ENCODE measurements around the gene RTN4RL1.
"Not testable (repeated sequence)": the region's sequence is repeated elsewhere in the genome, so short reads cannot be mapped to it uniquely, and the experiment has no call there.

The RTN4RL1 gene

DNA sequence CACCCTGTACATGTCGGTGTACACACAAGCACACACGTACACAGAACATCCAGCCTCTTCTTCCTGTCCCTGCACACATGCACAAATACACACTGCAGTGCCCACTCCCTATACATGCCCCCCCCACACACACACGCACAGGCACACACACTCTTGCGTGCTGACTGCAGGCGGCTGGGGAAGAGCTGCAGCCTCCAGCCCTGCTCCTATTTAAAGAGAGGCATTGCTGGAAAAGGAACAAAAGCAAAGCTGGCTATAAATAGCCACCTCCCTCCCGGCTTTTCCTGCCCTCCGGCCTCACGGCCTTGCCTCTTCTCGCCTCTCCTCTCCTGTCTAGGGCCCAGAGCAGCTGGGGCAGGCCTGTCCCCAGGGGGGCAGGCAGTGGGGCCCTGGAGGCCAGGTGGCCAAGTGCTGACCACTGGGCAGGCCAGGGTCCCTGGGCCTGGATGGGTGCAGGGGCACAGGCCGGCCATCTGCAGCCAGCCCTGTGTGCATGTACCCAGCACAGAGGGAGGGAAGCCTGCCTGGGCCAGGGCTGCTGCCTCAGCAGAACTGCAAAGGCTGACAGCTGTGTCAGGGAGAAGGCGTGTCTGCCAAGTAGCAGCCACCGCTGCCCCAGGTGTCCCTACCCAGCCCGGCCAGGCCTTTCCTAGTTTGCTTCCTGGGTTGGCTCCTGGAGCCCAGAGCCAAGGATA lies 25.4 kb downstream of the RTN4RL1 start:
- no peak for DNase-seq

DNA sequence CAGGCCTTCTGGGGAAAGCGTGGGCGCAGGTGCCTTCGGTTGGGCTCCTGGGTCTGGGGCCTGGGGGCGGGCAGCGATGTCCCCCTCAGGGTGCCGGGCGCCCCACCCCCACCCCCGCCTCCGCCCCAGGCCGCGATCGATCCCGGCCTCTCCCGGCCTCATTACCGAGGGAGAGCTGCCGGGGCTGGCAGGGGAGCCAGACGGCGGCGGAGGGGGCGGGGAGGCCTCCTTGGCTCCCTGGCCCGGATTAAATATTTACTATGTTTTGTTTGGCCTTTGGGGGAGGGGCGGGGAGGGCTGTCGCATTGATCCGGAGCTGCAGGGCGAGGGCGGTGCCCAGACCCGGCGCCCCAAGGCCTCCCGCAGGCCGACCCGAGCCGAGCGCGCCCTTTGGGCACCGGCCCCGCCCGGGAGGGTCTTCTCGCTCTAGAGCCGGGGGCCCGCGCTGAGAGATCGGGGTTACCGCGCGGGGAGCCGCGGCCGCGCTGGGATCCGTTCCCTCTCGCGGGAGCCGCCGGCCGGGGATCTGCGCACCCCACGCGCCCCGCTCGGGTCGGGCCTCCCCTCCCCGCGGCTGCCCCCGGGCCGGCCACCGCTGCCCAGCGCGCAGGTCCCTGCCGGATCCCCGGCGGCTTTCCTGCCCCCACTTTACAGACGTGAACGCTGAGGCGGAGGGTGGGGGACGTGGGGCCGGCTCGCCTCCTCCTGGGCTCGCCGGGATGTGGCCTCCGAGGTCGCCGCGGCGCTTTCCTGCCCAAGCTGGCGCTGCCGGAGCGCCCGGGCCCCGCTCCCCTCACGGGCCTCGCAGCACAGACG lies 27.0 kb downstream of the RTN4RL1 start:
- DNase-seq, result no peak

DNA sequence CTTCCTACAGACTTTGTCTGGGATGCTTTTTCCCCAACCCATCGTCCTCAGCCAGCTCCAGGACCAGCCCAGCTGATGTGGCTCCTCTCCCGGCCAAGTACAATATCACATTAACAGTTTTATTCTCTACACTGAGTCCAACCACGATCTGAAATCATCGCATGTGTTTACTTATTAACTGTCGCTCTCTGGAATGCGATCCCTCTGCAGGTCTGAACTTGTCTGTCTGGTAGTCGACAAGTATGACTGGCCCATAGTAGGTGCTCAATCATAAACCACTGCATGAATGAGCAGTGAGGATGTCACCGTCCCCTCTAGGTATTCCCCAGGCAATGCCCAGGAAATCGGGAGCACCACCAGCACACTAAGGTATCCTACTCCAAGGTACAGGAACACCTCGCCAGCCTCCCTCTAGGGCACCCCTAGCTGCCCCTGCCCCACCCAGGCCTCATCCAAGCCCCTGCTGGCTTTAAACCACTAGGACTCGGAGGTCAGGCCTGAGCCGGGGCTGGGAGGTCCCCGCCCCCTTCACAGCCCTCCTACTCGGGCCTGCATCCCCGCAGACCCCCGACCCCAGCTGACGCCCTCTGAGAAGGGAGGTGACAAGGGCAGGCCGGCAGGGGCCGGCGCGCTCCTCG lies 27.7 kb downstream of the RTN4RL1 start:
- no peak for DNase-seq

DNA sequence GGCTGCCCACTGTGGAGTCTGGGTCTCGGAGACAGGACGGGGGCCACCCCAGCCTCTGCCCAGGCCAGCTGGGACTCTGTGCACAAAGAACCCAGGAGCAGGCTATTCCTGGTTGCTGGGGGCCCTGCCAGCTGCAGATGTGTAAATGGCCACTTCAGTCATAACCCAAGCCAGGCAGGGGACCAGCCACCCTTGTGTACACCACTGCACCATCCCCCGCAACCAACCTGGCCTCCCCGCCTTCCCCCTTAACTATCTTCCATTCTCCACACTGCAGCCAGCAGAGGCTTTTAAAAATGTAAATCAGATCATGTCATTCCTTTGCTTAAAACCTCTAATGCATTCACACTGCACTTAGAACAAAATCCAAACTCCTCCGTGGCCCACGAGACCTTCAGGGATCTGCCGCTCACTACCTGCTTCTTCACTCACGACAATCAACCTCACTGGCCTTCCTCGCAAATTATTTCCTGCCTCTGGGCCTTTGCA lies 28.3 kb downstream of the RTN4RL1 start:
- no peak for DNase-seq

DNA sequence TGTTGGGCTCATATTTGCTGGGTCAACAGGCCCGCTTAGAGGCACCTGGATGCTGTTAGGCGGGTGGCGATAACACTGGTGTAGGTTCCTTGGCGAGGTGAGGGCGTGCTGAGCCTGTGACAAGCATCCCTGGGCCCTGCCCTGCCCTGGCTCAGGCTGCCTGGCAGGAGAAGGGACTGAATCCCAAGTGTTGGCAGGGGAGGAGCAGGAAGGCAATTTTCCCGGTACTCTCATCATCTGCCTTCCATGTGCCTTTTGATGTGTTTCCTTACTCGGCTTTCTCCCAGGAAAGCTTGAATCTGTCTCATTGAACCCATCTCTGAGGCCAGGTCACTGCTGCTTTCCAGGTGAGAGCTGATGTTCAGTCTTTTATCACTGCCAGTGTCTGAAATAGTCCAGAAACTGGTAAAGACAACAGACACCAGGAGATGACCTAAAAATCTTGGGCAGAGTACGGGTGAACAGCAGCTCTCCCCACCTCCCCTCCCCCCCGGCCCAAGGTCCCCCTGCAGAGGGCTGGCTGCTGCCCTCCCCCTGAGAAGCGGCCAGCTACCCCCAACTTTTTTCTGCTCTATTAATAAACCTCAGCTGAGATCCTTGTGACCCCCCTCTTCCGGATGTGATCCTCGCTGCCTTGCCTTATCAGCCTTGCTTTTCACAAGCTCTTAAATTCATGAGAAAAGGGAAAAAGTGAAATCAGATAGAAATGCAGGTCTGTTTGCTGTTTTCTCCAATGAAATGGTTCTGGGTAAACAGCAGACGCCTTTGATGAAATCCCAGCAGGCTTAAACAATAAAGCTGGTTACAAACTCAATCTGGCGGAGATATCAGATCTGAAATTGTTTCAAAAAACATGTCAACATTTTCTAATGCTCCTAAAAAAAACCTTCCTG lies 29.0 kb downstream of the RTN4RL1 start:
- no peak for DNase-seq

DNA sequence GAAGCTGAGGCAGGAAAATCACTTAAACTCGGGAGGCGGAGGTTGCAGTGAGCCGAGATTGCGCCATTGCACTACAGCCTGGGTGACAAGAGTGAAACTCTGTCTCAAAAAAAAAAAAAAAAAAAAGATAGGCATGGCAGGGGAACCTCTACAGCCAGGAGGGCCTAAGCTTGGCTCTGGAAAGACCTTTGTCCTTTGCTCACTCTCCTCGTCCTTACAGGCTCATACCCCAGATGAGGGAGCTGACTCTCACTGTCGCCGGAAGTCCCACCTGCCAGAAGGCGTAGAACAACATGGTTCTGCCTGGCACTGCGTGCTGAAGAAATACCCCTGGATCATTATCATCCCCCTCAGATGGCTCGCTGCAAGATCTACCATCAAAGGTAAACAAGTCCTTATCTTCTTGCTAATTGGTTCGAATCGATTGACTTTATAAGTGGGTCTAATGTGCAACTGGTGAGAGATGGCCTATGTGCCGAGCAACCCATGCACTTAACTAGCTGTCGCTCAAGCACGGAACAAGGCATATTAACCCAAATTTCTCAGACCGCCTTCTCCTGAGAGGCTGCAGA lies 29.7 kb downstream of the RTN4RL1 start:
- DNase-seq, result no peak

DNA sequence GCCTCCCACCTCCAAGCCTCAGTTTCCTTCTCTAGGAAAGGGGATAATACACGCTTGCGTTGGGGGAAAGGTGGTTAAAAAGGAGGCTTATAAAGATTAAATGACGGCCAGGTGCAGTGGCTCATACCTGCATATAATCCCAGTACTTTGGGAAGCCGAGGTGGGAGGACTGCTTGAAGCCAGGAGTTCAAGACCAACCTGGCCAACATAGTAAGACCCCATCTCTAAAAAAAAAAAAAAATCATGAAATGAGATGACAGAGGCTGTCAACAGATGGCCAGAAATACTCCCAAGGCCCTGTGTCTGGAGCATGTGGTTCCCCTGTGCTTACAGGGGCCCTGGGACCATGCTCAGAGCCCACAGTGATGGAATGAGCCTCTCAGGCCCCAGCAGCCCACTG lies 30.4 kb downstream of the RTN4RL1 start:
- no peak for DNase-seq

DNA sequence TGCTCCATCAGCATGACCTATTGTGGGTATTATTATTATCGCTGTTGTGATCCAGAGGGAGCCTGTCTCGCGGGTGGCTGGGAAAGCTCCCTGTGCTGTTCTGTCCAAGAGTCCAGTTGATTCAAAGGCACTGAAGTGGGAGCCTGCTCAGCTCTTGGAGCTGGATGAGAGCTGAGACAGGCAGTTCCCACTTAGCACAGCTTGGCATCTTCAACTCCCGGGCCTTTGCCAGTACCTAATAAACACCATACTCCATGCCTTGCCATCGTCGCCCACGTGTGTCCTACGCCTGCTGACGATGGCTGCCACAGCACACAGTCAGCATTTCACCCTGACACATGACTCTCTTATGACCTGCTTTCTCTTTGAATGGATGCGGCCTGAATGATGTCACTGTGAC lies 32.6 kb downstream of the RTN4RL1 start:
- DNase-seq, result no peak

DNA sequence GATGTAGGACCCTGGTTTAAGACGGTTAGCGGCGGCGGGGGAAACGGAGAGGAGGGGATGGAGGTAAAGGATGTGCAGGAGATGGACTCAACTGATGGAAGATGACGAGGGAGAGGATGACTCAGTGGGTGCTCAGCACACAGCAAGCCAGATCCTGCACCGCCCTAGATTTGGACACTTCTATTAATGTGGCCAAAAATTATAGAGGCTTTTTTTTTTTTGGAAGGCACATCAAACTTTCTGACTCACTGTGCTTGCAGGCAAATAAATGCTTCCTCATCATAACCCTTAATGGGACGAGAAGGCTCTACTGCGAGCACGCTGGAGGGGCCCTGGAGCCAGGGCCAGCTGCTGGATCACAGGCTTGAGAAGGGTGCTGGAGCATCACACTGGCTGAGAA lies 36.0 kb downstream of the RTN4RL1 start:
- DNase-seq, result no peak

DNA sequence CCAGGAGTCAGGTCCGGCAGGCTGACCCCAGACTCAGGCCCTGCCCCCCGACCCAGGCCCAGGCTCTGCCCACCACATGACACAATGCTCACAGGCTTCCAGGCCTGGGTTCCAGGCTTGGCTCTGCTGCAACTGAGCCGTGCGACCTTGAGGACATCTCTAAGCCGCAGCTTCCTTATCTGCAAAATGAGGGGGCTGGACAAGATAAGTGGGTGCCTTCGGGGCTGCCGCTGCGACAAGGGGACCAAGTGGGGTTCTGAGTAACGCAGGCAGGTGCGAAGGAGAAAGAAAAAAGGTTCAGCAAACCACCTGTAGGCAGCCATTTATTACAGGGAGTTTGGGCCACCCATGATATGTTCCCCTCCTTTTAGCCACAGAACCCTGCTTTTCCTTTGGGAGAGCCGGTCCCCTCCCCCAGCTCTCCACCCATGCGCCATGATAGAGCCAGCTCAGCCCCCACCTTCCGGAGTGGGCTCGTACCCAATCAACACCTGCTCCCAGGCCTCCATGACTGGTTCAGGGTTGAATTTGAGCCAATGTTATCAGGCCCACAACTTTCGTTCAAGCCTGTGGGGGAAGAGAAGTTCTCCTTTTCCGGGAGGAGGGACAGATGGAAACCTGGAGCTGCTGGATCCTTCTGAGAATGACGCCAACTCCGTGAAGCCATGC lies 38.2 kb downstream of the RTN4RL1 start:
- no peak for DNase-seq

DNA sequence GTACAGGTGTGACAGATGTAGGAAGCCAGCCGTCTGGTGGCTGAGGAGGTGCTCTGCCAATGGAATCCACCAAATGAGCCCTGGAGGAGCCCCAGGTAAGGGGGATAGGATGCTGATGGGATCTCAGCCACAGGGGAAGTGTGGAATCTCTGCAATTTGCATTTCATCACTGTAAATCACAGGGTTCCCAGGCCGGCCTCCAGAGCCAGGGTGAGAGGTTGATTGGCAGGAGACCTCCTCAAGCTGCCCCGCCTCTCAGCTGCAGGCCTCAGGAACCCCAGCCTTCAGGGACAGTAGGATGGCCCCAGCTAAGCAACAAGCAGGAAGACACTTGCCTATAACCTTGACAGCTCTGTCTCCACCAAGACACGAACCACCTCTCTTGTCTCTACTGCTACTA lies 39.4 kb downstream of the RTN4RL1 start:
- no peak for DNase-seq

DNA sequence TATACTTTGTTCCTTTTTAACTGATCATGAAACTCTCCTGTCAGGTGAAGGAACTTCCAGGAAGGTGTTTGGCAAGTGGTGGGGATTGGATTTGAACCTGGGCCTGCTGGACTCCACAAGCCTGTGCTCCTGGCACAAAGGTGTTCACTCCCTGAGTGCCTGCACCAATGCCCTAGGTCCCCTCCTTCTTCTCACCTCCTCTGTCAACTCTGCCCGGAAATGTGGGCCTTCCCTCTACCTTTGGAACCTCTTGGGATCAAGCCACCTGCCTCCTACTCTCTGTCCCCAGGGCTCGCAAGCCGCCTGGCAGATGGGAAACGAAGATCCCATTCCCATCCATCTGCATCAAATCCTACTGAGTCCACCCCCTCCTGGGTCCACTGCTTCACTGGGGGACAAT lies 40.0 kb downstream of the RTN4RL1 start:
- no peak for DNase-seq

DNA sequence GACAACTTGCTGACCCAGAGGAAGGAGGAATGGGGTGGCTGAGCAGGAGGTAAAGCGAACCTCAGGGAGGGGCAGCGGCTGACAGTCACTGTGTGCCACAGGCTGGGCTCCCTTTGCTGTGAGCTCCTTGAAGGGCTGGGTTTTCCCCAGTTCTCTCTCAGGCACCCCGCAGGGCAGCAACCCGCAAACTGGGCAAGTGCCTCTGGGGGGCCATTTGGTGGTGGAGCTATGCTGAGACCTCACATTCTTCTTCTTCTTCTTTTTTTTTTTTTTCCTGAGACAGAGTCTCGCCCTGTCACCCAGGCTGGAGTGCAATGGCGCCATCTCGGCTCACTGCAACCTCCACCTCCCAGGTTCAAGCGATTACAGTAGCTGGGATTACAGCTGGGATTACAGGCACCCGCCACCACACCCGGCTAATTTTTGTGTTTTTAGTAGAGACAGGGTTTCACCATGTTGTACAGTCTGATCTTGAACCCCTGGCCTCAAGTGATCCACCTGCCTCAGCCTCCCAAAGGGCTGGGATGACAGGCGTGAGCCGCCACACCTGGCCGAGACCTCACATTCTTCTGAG lies 42.3 kb downstream of the RTN4RL1 start:
- DNase-seq, result not testable (repeated sequence)

DNA sequence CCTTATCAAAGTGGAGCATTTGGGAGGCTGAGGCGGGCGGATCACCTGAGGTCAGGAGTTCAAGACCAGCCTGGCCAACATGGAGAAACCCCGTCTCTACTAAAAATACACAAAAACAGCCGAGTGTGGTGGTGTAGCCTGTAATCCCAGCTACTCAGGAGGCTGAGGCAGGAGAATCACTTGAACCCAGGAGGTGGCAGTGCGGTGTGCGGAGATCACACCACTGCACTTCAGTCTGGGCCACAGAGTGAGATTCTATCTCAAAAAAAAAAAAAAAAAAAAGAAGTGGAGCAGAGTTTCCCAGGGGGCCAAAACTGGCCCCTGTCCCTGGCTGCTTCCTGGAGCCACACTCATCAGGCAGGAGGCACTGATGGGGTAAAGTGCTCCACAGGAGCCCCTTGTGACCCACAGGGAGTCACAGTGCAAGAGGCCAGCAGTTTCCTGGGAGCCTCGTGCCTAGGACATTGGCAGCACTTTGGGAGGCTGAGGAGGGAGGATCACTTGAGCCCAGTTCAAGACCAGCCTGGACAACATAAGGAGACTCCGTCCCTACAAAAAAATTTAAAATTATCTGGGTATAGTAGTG lies 44.4 kb downstream of the RTN4RL1 start:
- no peak for DNase-seq

DNA sequence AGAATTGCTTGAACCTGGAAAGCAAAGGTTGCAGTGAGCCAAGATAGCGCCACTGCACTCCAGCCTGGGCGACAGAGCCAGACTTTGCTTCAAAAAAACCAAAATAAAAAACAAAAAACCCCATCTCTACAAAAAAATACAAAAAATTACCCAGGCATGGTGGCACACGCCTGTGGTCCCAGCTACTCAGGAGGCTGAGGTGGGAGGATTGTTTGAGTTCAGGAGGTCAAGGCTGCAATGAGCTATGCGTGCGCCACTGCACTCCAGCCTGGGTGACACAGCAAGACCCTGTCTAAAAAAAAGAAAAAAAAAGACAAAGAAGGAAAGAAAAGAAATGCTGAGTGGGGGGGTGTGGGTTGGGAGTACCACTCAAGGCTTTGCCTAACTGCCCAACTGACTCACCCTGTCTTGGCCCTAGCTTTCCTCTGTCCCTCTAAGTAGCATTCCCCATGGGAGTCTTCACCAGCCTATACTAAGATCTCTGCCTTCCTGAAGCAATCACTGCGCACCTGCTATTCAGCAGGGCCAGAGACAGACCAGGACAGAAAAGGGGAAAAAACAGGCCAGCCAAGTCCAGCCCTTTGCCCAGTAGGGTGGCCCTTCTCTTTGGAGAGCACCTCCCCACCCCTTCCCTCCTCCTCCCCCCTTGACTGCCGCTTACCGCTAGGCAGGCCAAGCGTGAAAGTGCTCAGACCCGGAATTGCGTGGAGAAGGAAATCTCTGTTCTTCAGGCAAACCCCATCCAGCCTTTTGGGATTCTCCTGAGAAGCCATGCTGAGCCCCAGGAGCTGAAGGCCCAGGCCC lies 45.8 kb downstream of the RTN4RL1 start:
- DNase-seq, result no peak

DNA sequence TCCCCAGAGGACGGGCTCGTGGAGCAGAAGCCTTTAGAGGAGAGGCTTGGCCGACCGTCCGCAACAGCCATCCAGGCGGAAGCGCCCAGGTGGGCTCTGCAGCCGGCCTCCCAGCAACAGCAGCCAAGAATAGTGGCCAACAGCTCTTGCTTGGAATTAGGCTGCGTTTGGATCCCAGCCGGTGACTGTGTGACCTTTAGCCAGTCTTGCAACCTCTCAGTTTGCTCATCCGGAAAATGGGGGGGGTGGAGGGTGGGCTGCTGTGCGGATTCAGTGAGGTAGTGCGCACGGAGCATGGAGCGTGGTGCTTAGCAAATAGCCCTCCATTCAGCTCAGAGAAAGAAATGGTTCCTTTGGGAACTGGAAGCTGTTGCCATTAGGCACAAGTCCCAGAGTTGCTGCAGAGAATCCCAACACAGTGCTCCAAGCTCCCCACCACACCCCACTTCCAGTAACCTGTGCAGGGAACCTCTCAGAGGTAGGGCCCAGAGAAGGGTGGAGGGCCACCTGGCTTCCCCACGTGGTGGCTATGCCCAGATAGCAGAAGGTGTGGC lies 46.7 kb downstream of the RTN4RL1 start:
- DNase-seq, result no peak

DNA sequence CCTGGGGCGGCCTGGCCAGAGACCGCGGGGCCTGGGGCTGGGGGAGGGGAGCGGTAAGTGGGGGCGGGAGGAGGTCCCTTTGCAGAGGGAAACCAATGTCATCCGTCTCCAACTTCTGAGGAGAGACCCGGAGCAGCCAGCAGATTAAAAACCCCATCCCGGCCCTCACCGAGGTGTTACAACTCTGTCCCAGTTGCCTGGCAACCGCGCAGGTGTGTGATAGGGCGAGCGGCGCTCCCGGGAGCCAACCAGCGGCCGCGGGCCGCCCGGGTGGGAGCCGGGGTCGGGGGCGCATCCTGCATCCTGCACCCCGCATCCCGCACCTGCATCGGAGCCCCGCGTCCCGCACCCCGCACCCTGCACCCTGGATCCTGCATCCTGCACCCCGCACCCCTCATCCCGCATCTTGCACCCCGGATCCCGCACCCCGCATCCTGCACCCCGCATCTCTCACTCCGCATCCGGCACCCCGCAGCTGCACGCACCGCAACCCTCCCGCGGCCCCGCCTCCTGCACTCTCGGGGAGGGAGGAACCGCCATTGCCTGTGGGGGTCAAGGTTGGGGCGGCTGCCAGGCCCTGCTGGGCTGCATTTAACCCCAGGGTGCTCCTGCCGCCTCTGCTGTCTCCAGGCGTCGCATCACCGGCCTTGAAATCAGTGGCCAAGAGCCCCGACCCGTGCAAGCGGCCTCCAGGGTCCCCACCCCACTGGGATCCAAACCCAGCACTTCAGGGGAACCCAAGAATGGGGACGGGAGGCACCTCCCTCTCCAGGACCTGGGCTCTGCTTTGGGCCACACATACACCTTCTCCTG lies 47.3 kb downstream of the RTN4RL1 start:
- DNase-seq, result no peak

DNA sequence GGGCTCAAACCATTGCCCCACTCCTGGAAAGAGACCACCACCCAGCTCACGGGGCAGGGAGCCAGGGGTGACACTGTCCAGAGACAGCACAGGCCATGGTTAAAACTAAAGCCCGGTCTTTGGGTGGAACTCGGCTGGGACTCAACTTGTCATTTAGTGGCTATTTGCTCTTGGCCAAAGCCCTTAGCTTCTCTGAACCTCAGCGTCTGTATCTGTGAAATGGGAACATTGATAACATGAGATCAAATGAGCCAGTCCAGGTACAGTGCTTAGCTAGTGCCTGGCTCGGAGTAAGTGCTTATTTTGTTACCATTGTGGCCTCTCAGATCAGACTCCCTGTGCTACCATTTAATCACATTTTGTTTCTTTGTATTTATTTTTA lies 48.5 kb downstream of the RTN4RL1 start:
- DNase-seq, result no peak
